ENCODE data around the gene CENPT.

Gene CENPT

DNA sequence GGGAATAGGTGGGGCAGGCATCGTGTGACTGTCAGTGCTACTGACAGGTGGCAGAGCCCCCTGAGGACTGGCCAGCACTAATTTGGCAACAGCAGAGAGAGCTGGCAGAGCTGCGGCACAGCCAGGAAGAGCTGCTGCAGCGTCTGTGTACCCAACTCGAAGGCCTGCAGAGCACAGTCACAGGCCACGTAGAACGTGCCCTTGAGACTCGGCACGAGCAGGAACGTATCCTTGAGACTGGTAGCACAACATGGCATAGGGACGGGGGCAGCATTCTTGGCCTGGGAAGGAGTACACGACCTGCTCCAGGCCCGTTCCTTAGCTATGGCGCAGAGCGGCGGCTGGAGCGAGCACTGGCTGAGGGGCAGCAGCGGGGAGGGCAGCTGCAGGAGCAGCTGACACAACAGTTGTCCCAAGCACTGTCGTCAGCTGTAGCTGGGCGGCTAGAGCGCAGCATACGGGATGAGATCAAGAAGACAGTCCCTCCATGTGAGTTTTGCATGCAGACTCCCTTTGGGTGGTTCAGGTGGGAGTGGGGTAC, 34.2 kb upstream of the CENPT start:
- no peak overlapping the region for H3K27ac ChIP-seq (replicated peaks)

DNA sequence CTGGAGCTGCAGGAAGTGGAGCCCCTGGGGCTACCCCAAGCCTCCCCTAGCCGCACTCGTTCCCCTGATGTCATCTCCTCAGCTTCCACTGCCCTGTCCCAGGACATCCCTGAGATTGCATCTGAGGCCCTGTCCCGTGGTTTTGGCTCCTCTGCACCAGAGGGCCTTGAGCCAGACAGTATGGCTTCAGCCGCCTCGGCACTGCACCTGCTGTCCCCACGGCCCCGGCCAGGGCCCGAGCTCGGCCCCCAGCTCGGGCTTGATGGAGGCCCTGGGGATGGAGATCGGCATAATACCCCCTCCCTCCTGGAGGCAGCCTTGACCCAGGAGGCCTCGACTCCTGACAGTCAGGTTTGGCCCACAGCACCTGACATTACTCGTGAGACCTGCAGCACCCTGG, 33.1 kb upstream of the CENPT start:
- no peak for DNase-seq (ENCODE audit: low read depth in 1 of 2, low spot score in 1 of 2)
- no peak overlapping the region for H3K4me3 ChIP-seq (replicated peaks; ENCODE audit: insufficient read depth, low read length)
- TF ChIP-seq, protein P1, sequence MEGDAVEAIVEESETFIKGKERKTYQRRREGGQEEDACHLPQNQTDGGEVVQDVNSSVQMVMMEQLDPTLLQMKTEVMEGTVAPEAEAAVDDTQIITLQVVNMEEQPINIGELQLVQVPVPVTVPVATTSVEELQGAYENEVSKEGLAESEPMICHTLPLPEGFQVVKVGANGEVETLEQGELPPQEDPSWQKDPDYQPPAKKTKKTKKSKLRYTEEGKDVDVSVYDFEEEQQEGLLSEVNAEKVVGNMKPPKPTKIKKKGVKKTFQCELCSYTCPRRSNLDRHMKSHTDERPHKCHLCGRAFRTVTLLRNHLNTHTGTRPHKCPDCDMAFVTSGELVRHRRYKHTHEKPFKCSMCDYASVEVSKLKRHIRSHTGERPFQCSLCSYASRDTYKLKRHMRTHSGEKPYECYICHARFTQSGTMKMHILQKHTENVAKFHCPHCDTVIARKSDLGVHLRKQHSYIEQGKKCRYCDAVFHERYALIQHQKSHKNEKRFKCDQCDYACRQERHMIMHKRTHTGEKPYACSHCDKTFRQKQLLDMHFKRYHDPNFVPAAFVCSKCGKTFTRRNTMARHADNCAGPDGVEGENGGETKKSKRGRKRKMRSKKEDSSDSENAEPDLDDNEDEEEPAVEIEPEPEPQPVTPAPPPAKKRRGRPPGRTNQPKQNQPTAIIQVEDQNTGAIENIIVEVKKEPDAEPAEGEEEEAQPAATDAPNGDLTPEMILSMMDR (IDR thresholded peaks at IDR 0.05; ENCODE audit: insufficient read depth, low read length) = no peak
- no peak for TF ChIP-seq GABPA (IDR thresholded peaks at IDR 0.05; ENCODE audit: low read depth)
- TF ChIP-seq, protein P2, sequence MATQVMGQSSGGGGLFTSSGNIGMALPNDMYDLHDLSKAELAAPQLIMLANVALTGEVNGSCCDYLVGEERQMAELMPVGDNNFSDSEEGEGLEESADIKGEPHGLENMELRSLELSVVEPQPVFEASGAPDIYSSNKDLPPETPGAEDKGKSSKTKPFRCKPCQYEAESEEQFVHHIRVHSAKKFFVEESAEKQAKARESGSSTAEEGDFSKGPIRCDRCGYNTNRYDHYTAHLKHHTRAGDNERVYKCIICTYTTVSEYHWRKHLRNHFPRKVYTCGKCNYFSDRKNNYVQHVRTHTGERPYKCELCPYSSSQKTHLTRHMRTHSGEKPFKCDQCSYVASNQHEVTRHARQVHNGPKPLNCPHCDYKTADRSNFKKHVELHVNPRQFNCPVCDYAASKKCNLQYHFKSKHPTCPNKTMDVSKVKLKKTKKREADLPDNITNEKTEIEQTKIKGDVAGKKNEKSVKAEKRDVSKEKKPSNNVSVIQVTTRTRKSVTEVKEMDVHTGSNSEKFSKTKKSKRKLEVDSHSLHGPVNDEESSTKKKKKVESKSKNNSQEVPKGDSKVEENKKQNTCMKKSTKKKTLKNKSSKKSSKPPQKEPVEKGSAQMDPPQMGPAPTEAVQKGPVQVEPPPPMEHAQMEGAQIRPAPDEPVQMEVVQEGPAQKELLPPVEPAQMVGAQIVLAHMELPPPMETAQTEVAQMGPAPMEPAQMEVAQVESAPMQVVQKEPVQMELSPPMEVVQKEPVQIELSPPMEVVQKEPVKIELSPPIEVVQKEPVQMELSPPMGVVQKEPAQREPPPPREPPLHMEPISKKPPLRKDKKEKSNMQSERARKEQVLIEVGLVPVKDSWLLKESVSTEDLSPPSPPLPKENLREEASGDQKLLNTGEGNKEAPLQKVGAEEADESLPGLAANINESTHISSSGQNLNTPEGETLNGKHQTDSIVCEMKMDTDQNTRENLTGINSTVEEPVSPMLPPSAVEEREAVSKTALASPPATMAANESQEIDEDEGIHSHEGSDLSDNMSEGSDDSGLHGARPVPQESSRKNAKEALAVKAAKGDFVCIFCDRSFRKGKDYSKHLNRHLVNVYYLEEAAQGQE (IDR thresholded peaks at IDR 0.05; ENCODE audit: insufficient replicate concordance, low read depth) = no peak
- no peak for TF ChIP-seq SPI1 (IDR thresholded peaks at IDR 0.05; ENCODE audit: borderline replicate concordance, low read depth)
- TF ChIP-seq POLR2AphosphoS5 (IDR thresholded peaks at IDR 0.05; ENCODE audit: low read depth) = no peak
- H3K27ac ChIP-seq (replicated peaks) = no peak overlapping the region
- no peaks in the 10 kb centered on the region for H3K27me3 ChIP-seq (ENCODE audit: insufficient read depth, poor library complexity, severe bottlenecking)

More for the DNA sequence above, 34.2 kb upstream of the CENPT start:
- DNase-seq (ENCODE audit: low read depth in 1 of 2, low spot score in 1 of 2) = no peak
- no peak for TF ChIP-seq POLR2AphosphoS5 (IDR thresholded peaks at IDR 0.05; ENCODE audit: low read depth)
- TF ChIP-seq, protein P2 (IDR thresholded peaks at IDR 0.05; ENCODE audit: insufficient replicate concordance, low read depth) = no peak
- no peak for TF ChIP-seq GABPA (IDR thresholded peaks at IDR 0.05; ENCODE audit: low read depth)
- TF ChIP-seq SPI1 (IDR thresholded peaks at IDR 0.05; ENCODE audit: borderline replicate concordance, low read depth) = no peak
- no peak overlapping the region for H3K4me3 ChIP-seq (replicated peaks; ENCODE audit: insufficient read depth, low read length)
- H3K27me3 ChIP-seq (ENCODE audit: insufficient read depth, poor library complexity, severe bottlenecking) = no peaks in the 10 kb centered on the region

DNA sequence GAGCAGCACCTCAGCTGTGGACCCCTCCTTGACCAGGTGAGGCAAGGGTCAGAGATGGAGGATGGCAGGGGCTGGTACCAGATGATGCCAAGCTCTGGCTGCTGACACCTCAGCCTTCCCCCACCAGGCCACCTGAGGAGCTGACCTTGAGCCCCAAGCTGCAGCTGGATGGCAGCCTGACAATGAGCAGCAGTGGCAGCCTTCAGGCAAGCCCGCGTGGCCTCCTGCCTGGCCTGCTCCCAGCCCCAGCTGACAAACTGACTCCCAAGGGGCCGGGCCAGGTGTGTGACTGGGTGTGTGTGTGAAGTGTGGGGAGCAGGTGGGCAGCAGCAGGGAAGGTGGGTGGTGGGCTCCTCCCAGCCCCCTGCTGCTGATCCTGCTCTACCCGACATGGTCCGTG, 32.4 kb upstream of the CENPT start:
- TF ChIP-seq, protein P2 (IDR thresholded peaks at IDR 0.05; ENCODE audit: insufficient replicate concordance, low read depth) = no peak
- TF ChIP-seq GABPA (IDR thresholded peaks at IDR 0.05; ENCODE audit: low read depth) (no peak), POLR2AphosphoS5 (IDR thresholded peaks at IDR 0.05; ENCODE audit: low read depth) (no peak), SPI1 (IDR thresholded peaks at IDR 0.05; ENCODE audit: borderline replicate concordance, low read depth) (no peak)
- TF ChIP-seq, protein P1 (IDR thresholded peaks at IDR 0.05; ENCODE audit: insufficient read depth, low read length) = no peak
- no peak for DNase-seq (ENCODE audit: low read depth in 1 of 2, low spot score in 1 of 2)

More for the DNA sequence above, 32.4 kb upstream of the CENPT start:
- no peaks in the 10 kb centered on the region for H3K27me3 ChIP-seq (ENCODE audit: insufficient read depth, poor library complexity, severe bottlenecking)
- no peak overlapping the region for H3K27ac ChIP-seq (replicated peaks)
- no peak overlapping the region for H3K4me3 ChIP-seq (replicated peaks; ENCODE audit: insufficient read depth, low read length)

Data from HL-60 (cell line).